CD14-positive monocyte (primary cell): Measurements from ENCODE around the gene NPNT. TPM values are rescaled to one million over a fixed set of nuclear protein-coding genes. Genes with fewer than 3 reads are reported as not detected.
"Not testable (repeated sequence)": the region's sequence is repeated elsewhere in the genome, so short reads cannot be mapped to it uniquely, and the experiment has no call there.

Source experiments
- DNase-seq, 3 donors: peaks; one replicate each; pipeline ENCODE4 v3.0.0-alpha.2; 2011 to 2022
- H2AFZ ChIP-seq: 2 replicates; pipeline ENCODE4 v1.6.0; 2012; ENCODE audit warnings: mild to moderate bottlenecking, low read depth, low read length, inconsistent platforms; ENCODE audit not compliant: insufficient read depth, poor library complexity, severe bottlenecking
- H3K27ac ChIP-seq, 2 donors: 1 replicate in 1 of 2; 2 replicates in 1 of 2; pipeline ENCODE4 v1.5.1; 2012 to 2013; ENCODE audit warnings: low read length in 2 of 2, control low read depth in 1 of 2, inconsistent platforms in 1 of 2, low read depth in 1 of 2, mild to moderate bottlenecking in 1 of 2
- H3K27me3 ChIP-seq, 2 donors: one replicate each; pipeline versions ENCODE4 v1.6.0 to v1.6.1; 2011 to 2013; ENCODE audit warnings: low read length in 2 of 2; ENCODE audit not compliant: control insufficient read depth in 2 of 2, insufficient read depth in 2 of 2
- H3K36me3 ChIP-seq, 2 donors: replicated peaks in 1 of 2; 1 replicate in 1 of 2; 2 replicates in 1 of 2; pipeline versions ENCODE4 v1.5.1 to v1.6.1; 2012 to 2013; ENCODE audit warnings: low read length in 2 of 2, control low read depth in 1 of 2, inconsistent platforms in 1 of 2, mild to moderate bottlenecking in 1 of 2; ENCODE audit not compliant: insufficient read depth in 2 of 2, control insufficient read depth in 1 of 2
- H3K4me1 ChIP-seq, 2 donors: 1 replicate in 1 of 2; 2 replicates in 1 of 2; pipeline versions ENCODE4 v1.5.1 to v1.6.1; 2012 to 2013; ENCODE audit warnings: low read length in 2 of 2, control low read depth in 1 of 2, inconsistent platforms in 1 of 2, mild to moderate bottlenecking in 1 of 2, moderate library complexity in 1 of 2; ENCODE audit not compliant: insufficient read depth in 2 of 2, control insufficient read depth in 1 of 2
- H3K4me2 ChIP-seq: replicated peaks from 2 replicates; pipeline ENCODE3; 2012; ENCODE audit warnings: low read length, moderate library complexity, mild to moderate bottlenecking; ENCODE audit not compliant: poor library complexity, severe bottlenecking; ENCODE audit errors: extremely low read depth
- H3K4me3 ChIP-seq, 3 experiments: fragments of 200-600 bp in 1 of 3; sonication (generic) in 1 of 3; replicated peaks in 1 of 3; 1 replicate in 2 of 3; 2 replicates in 1 of 3; pipeline ENCODE4 v1.5.1; 2011 to 2013; ENCODE audit warnings: low read length in 3 of 3, mild to moderate bottlenecking in 3 of 3, control low read depth in 2 of 3, low read depth in 2 of 3, inconsistent platforms in 1 of 3, moderate library complexity in 1 of 3
- H3K79me2 ChIP-seq: 2 replicates; pipeline ENCODE4 v1.6.0; 2012; ENCODE audit warnings: mild to moderate bottlenecking, control low read depth, inconsistent platforms, low read length, moderate library complexity; ENCODE audit not compliant: insufficient read depth
- H3K9ac ChIP-seq: 2 replicates; pipeline ENCODE4 v1.6.0; 2017; ENCODE audit warnings: low read length, mild to moderate bottlenecking; ENCODE audit not compliant: insufficient read depth, poor library complexity, severe bottlenecking
- H3K9me3 ChIP-seq, 2 donors: replicated peaks in 1 of 2; 1 replicate in 1 of 2; 2 replicates in 1 of 2; pipeline versions ENCODE4 v1.5.1 to v1.6.1; 2012 to 2013; ENCODE audit warnings: low read length in 2 of 2, control low read depth in 1 of 2; ENCODE audit not compliant: control insufficient read depth in 1 of 2, insufficient read depth in 1 of 2
- H4K20me1 ChIP-seq: 2 replicates; pipeline ENCODE4 v1.6.0; 2012; ENCODE audit warnings: mild to moderate bottlenecking, low read length, control low read depth, moderate library complexity; ENCODE audit not compliant: insufficient read depth
- H3K27ac Mint-ChIP-seq, 7 donors: one replicate each; pipeline ENCODE4 v1.8.0; 2020; ENCODE audit warnings: mild to moderate bottlenecking in 7 of 7, mixed read lengths in 7 of 7, moderate library complexity in 6 of 7, inconsistent platforms in 2 of 7
- H3K27me3 Mint-ChIP-seq, 3 donors: one replicate each; pipeline ENCODE4 v1.8.0; 2021 to 2022; ENCODE audit warnings: low read depth in 3 of 3, mild to moderate bottlenecking in 3 of 3, mixed read lengths in 3 of 3, moderate library complexity in 3 of 3, inconsistent platforms in 1 of 3
- H3K36me3 Mint-ChIP-seq, 2 donors: one replicate each; pipeline ENCODE4 v1.8.0; 2020; ENCODE audit warnings: mixed read lengths in 2 of 2, inconsistent platforms in 1 of 2, mild to moderate bottlenecking in 1 of 2
- H3K4me1 Mint-ChIP-seq: one replicate; pipeline ENCODE4 v1.8.0; 2020; ENCODE audit warnings: mild to moderate bottlenecking, mixed read lengths
- H3K4me3 Mint-ChIP-seq, 2 donors: one replicate each; pipeline ENCODE4 v1.8.0; 2020; ENCODE audit warnings: mild to moderate bottlenecking in 2 of 2, mixed read lengths in 2 of 2, moderate library complexity in 1 of 2
- H3K9me3 Mint-ChIP-seq, 7 donors: one replicate each; pipeline ENCODE4 v1.8.0; 2020 to 2022; ENCODE audit warnings: mixed read lengths in 7 of 7, mild to moderate bottlenecking in 6 of 7, moderate library complexity in 6 of 7, inconsistent platforms in 2 of 7
- WGBS: methylation state at CpG from one replicate; pipeline ENCODE4 v1.1.5; 2013; ENCODE audit warnings: missing lambda C conversion rate; ENCODE audit not compliant: insufficient coverage; 5-methylcytosine and 5-hydroxymethylcytosine counted together
- intact Hi-C, 2 donors: fragments of 100-400 bp; cut with micrococcal nuclease; formaldehyde crosslinking; loops; one replicate each; pipeline versions ENCODE4 v1.15.0 to v1.15.1; 2023
- polyA plus RNA-seq, 3 donors: library from polyadenylated mRNA; depleted of rRNA in 1 of 3; unstranded in 2 of 3; stranded (reverse) in 1 of 3; fragments of 300-500 nt in 2 of 3; fragments of >200 nt in 1 of 3; fragmentation: Illumina TruSeq in 2 of 3; gene quantifications; 1 replicate in 2 of 3; 2 replicates in 1 of 3; pipeline ENCODE4 v1.2.3, GENCODE V29; 2012 to 2021
- TF ChIP-seq, protein P1 (sequence below): fragments of 200-600 bp; IDR thresholded peaks from one replicate; pipeline ENCODE4 v1.8.0; 2022; ENCODE audit warnings: antibody characterized with exemption, mild to moderate bottlenecking

NPNT gene
- polyA plus RNA-seq, 3 donors, result not detected

DNA sequence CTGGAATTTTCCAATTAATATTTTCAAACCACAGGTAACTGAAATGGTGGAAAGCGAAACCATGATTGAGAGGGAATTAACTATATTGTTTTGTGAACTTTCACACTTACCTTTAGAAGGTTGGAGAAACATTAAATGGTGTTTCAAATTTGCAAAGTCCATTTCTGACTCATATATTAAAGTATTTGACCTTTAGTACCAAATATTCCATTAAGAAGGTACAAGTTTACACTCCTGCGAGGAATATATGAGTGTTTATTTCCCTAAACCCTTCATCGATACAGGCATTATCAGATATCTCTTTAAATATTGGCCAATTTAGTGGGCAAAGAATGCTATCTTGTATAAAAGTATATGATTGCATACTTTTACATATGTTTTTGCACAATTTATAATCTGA is 44.1 kb upstream of the NPNT start:
- peaks cover 5 to 8% of the 10 kb centered on the region in 2 donors for H3K36me3 Mint-ChIP-seq
- Histone ChIP-seq H3K79me2 (no peaks in the 10 kb centered on the region), H3K4me3 (no peak overlapping the region), H3K36me3 (no peaks in the 10 kb centered on the region), H4K20me1 (no peaks in the 10 kb centered on the region), H3K27me3 (no peaks in the 10 kb centered on the region), H2AFZ (no peak overlapping the region), H3K9ac (no peak overlapping the region), H3K27ac (no peak overlapping the region), H3K9me3 (peaks cover 0 to 5% of the 10 kb centered on the region in 2 donors), H3K4me1 (no peaks in the 10 kb centered on the region), H3K4me2 (no peak overlapping the region)
- peaks cover 0 to 2% (median 0%) of the 10 kb centered on the region in 3 donors for H3K27me3 Mint-ChIP-seq
- DNase-seq, result no peak
- no peak overlapping the region for H3K27ac Mint-ChIP-seq
- H3K4me1 Mint-ChIP-seq, result no peaks in the 10 kb centered on the region
- H3K4me3 Mint-ChIP-seq, result no peak overlapping the region
- TF ChIP-seq, protein P1, sequence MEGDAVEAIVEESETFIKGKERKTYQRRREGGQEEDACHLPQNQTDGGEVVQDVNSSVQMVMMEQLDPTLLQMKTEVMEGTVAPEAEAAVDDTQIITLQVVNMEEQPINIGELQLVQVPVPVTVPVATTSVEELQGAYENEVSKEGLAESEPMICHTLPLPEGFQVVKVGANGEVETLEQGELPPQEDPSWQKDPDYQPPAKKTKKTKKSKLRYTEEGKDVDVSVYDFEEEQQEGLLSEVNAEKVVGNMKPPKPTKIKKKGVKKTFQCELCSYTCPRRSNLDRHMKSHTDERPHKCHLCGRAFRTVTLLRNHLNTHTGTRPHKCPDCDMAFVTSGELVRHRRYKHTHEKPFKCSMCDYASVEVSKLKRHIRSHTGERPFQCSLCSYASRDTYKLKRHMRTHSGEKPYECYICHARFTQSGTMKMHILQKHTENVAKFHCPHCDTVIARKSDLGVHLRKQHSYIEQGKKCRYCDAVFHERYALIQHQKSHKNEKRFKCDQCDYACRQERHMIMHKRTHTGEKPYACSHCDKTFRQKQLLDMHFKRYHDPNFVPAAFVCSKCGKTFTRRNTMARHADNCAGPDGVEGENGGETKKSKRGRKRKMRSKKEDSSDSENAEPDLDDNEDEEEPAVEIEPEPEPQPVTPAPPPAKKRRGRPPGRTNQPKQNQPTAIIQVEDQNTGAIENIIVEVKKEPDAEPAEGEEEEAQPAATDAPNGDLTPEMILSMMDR, result no peak
- H3K9me3 Mint-ChIP-seq, result peaks cover 3 to 20% (median 13%) of the 10 kb centered on the region in 7 donors
- WGBS, result no CpG with 5 or more reads among the region's 3 CpGs
- intact Hi-C loops, result no loop called here

DNA sequence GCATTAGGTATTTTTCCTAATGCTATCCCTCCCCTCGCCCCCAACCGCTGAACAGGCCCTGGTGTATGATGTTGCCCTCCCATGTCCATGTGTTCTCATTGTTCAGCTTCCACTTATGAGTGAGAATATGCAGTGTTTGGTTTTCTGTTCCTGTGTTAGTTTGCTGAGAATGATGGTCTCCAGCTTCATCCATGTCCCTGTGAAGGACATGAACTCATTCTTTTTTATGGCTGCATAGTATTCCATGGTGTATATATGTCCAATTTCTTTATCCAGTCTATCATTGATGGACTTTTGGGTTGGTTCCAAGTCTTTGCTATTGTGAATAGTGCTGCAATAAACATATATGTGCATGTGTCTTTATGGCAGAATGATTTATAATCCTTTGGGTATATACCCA is 43.0 kb upstream of the NPNT start:
- H3K4me3 ChIP-seq, H3K36me3 Mint-ChIP-seq, H3K27me3 ChIP-seq, H3K27ac Mint-ChIP-seq, H3K27me3 Mint-ChIP-seq, H3K9ac ChIP-seq, intact Hi-C loops, DNase-seq, H3K27ac ChIP-seq, H3K4me2 ChIP-seq, H3K79me2 ChIP-seq, H3K4me1 Mint-ChIP-seq, H3K4me1 ChIP-seq, H3K36me3 ChIP-seq, H4K20me1 ChIP-seq, H3K9me3 ChIP-seq, H3K4me3 Mint-ChIP-seq, H2AFZ ChIP-seq: not testable (repeated sequence)
- H3K9me3 Mint-ChIP-seq, result peaks cover 3 to 26% (median 15%) of the 10 kb centered on the region in 7 donors
- no CpG with 5 or more reads among the region's 2 CpGs for WGBS
